Esophagus muscularis mucosa (tissue), 4 donors: ENCODE results near the gene RELL2. TPM values are rescaled to one million over a fixed set of nuclear protein-coding genes. Genes with fewer than 3 reads are reported as not detected.

ENCODE experiments used
- DNase-seq: peaks from one replicate; pipeline ENCODE4 v3.0.0-alpha.2; 2017; ENCODE audit errors: extremely low spot score
- H3K27ac ChIP-seq, 4 donors: fragments of 200-600 bp; sonication (generic); replicated peaks in 1 of 4; 1 replicate in 3 of 4; 2 replicates in 1 of 4; pipeline ENCODE4 v1.5.1; 2016 to 2019; ENCODE audit warnings: mild to moderate bottlenecking in 1 of 4
- H3K27me3 ChIP-seq, 4 donors: fragments of 200-600 bp; sonication (generic); one replicate each; pipeline versions ENCODE4 v1.5.1 to v1.6.0; 2016 to 2019
- H3K36me3 ChIP-seq, 4 donors: fragments of 200-600 bp; sonication (generic); one replicate each; pipeline ENCODE4 v1.5.1; 2016 to 2019
- H3K4me1 ChIP-seq, 4 donors: fragments of 200-600 bp; sonication (generic); one replicate each; pipeline ENCODE4 v1.5.1; 2016 to 2019
- H3K4me3 ChIP-seq, 4 donors: fragments of 200-600 bp; sonication (generic); 1 replicate in 2 of 4; 2 replicates in 2 of 4; pipeline ENCODE4 v1.5.1; 2016 to 2019; ENCODE audit warnings: mild to moderate bottlenecking in 4 of 4, moderate library complexity in 1 of 4
- H3K9me3 ChIP-seq, 4 donors: fragments of 200-600 bp; sonication (generic); 1 replicate in 3 of 4; 2 replicates in 1 of 4; pipeline ENCODE4 v1.5.1; 2016 to 2019
- CTCF ChIP-seq, 3 experiments: fragments of 200-600 bp in 2 of 3; fragments of 450-650 bp in 1 of 3; sonication (generic) in 2 of 3; IDR thresholded peaks; one replicate each; pipeline ENCODE4 v1.5.1; 2017 to 2019; ENCODE audit warnings: antibody characterized with exemption in 3 of 3, mild to moderate bottlenecking in 2 of 3, moderate library complexity in 1 of 3
- EP300 ChIP-seq: sonication (generic); formaldehyde crosslinking; IDR thresholded peaks from one replicate; pipeline ENCODE4 v1.6.1; 2017; ENCODE audit warnings: antibody characterized with exemption
- POLR2A ChIP-seq: fragments of 450-650 bp; IDR thresholded peaks from one replicate; pipeline ENCODE4 v1.6.1; 2017; ENCODE audit warnings: antibody characterized with exemption, moderate library complexity, mild to moderate bottlenecking, low read depth
- POLR2AphosphoS5 ChIP-seq, 2 donors: sonication (generic); formaldehyde crosslinking; IDR thresholded peaks; one replicate each; pipeline ENCODE4 v1.6.1; 2017; ENCODE audit warnings: antibody characterized with exemption in 2 of 2
- WGBS: methylation state at CpG from one replicate; pipeline ENCODE4 v1.1.5; 2018; 5-methylcytosine and 5-hydroxymethylcytosine counted together
- intact Hi-C: fragments of 100-400 bp; cut with DNase I; formaldehyde crosslinking; loops from one replicate; pipeline ENCODE4 v1.15.1; 2023
- total RNA-seq, 4 donors: library from RNA; depleted of rRNA; stranded (reverse); fragments of >200 nt; gene quantifications; one replicate each; pipeline versions ENCODE4 v1.1.0 to v1.2.1, GENCODE V29; 2016

RELL2 gene
- total RNA-seq, 4 donors from 2014 or later, result 1.2 to 5.1 (median 2.6) TPM

DNA sequence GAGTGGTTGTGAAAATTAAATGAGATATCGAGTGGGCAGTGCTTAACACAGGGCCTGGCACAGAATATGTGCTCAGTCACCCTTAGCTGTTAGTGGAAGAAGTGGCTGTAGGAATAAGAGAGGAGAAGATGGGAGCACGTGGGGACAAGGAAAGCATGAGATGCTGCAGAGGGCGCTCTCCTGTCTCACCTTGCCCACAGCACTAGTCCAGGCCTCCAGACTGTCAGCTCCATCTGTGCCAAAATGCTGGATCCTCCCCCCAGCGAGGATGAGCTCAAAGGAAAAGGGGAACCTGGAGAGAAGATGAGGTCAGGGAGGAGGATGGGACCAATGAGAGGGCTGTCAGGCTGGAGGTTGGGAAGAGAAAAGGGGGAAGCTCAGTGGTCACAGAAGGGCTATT lies 32.7 kb downstream of the RELL2 start:
- intact Hi-C loops, result no loop called here
- WGBS, result 82% methylated on average over 4 of the region's 4 CpGs

GRCh38 chr5:141672071-141672840 lies 35.5 kb downstream of the RELL2 start:
- Histone ChIP-seq H3K36me3 (peaks cover 0 to 51% (median 15%) of the 10 kb centered on the region in 4 donors), H3K9me3 (no peaks in the 10 kb centered on the region), H3K27ac (no peak overlapping the region), H3K4me1 (no peaks in the 10 kb centered on the region), H3K27me3 (no peaks in the 10 kb centered on the region), H3K4me3 (no peak overlapping the region)
- 96% methylated on average over 19 of the region's 23 CpGs for WGBS
- intact Hi-C loops, result no loop called here
- DNase-seq, result no peak
- no peak for TF ChIP-seq CTCF (IDR thresholded peaks at IDR 0.05)
- no peak for TF ChIP-seq POLR2AphosphoS5 (IDR thresholded peaks at IDR 0.05)
- no peak for TF ChIP-seq POLR2A
- no peak for TF ChIP-seq EP300

More for the DNA sequence above, 32.7 kb downstream of the RELL2 start:
- TF ChIP-seq EP300, result no peak
- no peak for TF ChIP-seq CTCF (IDR thresholded peaks at IDR 0.05)
- TF ChIP-seq POLR2AphosphoS5 (IDR thresholded peaks at IDR 0.05), result no peak
- TF ChIP-seq POLR2A, result no peak
- Histone ChIP-seq H3K27me3 (no peaks in the 10 kb centered on the region), H3K4me1 (peaks cover 0 to 7% (median 6%) of the 10 kb centered on the region in 4 donors), H3K4me3 (no peak overlapping the region), H3K36me3 (peaks cover 0 to 47% (median 15%) of the 10 kb centered on the region in 4 donors), H3K27ac (no peak overlapping the region), H3K9me3 (no peaks in the 10 kb centered on the region)
- no peak for DNase-seq

DNA sequence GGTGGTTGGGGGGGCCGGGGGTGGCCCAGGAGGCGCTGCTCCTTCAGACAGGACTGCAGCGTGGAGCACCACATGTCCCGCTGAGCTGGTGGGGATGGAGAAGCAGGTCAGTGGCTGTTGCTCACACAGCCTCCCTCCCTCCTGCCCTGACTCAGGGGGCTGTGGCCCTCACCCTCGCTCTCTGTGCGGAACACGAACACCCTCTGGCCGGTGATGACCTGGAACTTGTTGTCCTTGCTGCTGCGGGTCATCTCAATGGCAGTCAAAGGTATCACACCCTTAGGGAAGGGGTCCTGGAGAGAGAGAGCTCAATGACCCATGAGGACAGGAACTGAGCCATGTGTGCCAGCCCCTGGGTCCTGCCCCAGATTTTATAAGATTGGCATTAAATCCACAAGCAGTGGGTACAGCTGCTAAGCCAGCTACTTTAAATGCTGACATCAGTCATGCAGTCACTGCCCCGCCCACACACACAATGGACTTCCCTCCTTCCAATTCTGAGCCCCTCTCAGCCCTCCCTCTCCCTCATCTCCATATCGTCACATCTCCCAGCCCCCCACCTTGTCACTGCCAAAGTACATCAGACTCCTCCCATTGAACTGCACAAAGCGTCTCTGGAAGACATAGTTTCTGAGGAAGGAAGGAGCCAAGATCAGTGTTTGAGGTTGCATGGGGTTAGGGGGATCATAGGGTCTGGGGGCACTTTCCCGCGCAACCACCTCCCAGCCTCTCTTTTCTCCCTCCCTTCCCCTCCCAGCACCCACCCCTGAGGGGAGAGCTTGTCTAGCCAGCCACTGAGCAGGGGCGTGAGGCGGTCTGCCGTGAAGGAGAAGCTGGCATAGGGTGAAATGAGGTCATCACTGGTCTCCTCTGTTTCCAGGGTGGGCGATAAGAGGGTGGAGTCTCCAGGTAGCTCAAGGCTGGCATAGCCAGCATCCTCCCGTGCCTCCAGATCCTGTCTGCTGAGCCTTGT lies 36.3 kb downstream of the RELL2 start:
- H3K4me1 ChIP-seq, result no peaks in the 10 kb centered on the region
- intact Hi-C loops, result no loop called here
- no peaks in the 10 kb centered on the region for H3K9me3 ChIP-seq

GRCh38 chr5:141674747-141675146 lies 38.0 kb downstream of the RELL2 start:
- peaks cover 0 to 3% (median 0%) of the 10 kb centered on the region in 4 donors for H3K27me3 ChIP-seq
- H3K9me3 ChIP-seq, result no peaks in the 10 kb centered on the region
- H3K27ac ChIP-seq, result no peak overlapping the region
- intact Hi-C loops, result no loop called here
- H3K4me1 ChIP-seq, result peaks cover 0 to 6% (median 2%) of the 10 kb centered on the region in 4 donors
- DNase-seq, result no peak
- 69% methylated on average over 5 of the region's 5 CpGs for WGBS
- TF ChIP-seq EP300, result no peak
- no peak for TF ChIP-seq CTCF (IDR thresholded peaks at IDR 0.05)
- TF ChIP-seq POLR2A, result no peak
- TF ChIP-seq POLR2AphosphoS5 (IDR thresholded peaks at IDR 0.05), result no peak
- H3K36me3 ChIP-seq, result peaks cover 0 to 50% (median 11%) of the 10 kb centered on the region in 4 donors
- H3K4me3 ChIP-seq, result no peak overlapping the region

More for the DNA sequence above, 36.3 kb downstream of the RELL2 start:
- no peak for DNase-seq
- no peak overlapping the region for H3K27ac ChIP-seq
- H3K27me3 ChIP-seq, result no peaks in the 10 kb centered on the region
- TF ChIP-seq CTCF (IDR thresholded peaks at IDR 0.05) (no peak), POLR2AphosphoS5 (IDR thresholded peaks at IDR 0.05) (no peak), POLR2A (no peak), EP300 (no peak)
- H3K4me3 ChIP-seq, result no peak overlapping the region
- peaks cover 0 to 57% (median 15%) of the 10 kb centered on the region in 4 donors for H3K36me3 ChIP-seq
- WGBS, result 85% methylated on average over 16 of the region's 19 CpGs
